NCI-H2227 (cell line): ENCODE data around the gene TUBB3.
"Not testable (repeated sequence)": the region's sequence is repeated elsewhere in the genome, so short reads cannot be mapped to it uniquely, and the experiment has no call there.

Experiments
- DNase-seq: peaks from one replicate; lab custom pipeline; 2025; ENCODE audit not compliant: unreplicated experiment; lab: John Stamatoyannopoulos, UW

TUBB3 gene

GRCh38 chr16:89917773-89918452 is 5.2 kb upstream of the TUBB3 start:
- no peak for DNase-seq

DNA sequence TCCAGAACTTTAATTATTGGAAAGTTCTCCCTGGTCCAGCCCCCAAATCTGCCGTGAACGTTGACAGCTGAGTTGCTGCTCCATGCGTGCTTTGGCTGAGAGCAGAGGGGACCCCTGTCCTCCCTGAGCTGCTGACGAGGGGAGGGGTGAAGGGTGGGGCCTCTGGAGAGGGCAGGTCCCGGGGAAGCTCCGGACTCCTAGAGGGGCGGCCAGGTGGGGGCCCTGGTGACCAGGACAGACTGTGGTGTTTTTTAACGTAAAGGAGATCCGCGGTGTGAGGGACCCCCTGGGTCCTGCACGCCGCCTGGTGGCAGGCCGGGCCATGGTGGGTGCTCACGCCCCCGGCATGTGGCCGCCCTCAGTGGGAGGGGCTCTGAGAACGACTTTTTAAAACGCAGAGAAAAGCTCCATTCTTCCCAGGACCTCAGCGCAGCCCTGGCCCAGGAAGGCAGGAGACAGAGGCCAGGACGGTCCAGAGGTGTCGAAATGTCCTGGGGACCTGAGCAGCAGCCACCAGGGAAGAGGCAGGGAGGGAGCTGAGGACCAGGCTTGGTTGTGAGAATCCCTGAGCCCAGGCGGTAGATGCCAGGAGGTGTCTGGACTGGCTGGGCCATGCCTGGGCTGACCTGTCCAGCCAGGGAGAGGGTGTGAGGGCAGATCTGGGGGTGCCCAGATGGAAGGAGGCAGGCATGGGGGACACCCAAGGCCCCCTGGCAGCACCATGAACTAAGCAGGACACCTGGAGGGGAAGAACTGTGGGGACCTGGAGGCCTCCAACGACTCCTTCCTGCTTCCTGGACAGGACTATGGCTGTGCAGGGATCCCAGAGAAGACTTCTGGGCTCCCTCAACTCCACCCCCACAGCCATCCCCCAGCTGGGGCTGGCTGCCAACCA is 4.4 kb upstream of the TUBB3 start, which contains the start of gene MC1R:
MC1R (plus strand) TSS at position 410 of the 895 bp plus-strand sequence; CDS start at position 807, 397 bp downstream.
- no peak for DNase-seq

GRCh38 chr16:89919535-89920406 is 3.4 kb upstream of the TUBB3 start:
- DNase-seq = no peak

DNA sequence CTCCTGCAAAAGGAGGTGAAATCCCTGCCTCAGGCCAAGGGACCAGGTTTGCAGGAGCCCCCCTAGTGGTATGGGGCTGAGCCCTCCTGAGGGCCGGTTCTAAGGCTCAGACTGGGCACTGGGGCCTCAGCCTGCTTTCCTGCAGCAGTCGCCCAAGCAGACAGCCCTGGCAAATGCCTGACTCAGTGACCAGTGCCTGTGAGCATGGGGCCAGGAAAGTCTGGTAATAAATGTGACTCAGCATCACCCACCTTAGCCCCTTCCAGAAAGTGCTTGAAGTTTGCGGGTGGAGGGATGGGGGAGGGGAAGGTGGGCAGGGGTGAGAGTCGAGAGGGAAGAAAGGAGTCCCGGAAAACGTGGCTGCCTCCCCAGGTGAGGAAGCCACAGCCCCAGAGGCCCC is 2.4 kb upstream of the TUBB3 start:
- no peak for DNase-seq

GRCh38 chr16:89921131-89921701 is 1.9 kb upstream of the TUBB3 start:
- peak; percentile 21 for DNase-seq

GRCh38 chr16:89921702-89922476 is 1.3 kb upstream of the TUBB3 start:
- peak; percentile 71 for DNase-seq

DNA sequence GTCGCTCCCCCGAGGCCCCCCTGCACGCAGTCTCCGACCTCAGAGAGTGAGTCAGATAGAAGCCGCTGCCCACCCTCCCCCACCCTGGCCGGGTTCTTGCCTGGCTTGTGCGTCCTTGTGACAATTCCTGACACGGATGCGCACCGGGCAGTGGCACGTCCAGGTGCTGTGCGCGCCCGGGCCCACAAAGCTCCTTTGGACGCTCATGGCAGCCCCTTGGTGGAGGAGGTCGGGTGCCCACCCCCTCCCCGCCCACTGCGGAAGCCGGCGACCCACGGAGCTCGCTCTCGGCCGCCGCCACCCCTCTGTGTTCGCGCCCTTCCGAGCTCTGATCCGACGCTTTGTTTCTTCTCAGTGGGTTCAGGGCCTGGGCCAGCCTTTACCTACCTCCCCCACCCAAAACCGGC is 662 bp upstream of the TUBB3 start:
- peak; percentile 81 for DNase-seq

- peak; percentile 84 for DNase-seq
These were observed 626 bp downstream of the TUBB3 start for GRCh38 chr16:89923640-89924296.

- peak; percentile 75 for DNase-seq
These were observed 1.3 kb downstream of the TUBB3 start for GRCh38 chr16:89924297-89924924.

DNA sequence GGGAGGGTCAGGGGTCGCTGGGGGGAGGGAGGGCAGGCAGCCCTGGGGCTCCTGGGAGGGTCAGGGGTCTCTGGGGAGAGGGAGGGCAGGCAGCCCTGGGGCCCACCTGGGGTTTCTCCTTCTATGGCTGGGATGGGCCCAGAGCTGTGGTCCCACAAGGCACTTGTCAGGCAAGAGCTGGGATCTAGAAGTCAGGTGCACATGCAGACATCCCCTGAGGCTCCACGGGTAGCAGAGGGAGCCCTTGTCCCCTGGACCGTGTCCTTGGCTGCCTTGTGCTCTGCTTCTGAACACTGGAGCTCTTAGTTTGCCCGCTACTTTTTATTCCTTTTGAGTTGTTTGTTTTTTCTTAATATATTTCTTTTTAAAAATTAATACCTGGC is 1.8 kb downstream of the TUBB3 start:
- DNase-seq = peak; percentile 37

DNA sequence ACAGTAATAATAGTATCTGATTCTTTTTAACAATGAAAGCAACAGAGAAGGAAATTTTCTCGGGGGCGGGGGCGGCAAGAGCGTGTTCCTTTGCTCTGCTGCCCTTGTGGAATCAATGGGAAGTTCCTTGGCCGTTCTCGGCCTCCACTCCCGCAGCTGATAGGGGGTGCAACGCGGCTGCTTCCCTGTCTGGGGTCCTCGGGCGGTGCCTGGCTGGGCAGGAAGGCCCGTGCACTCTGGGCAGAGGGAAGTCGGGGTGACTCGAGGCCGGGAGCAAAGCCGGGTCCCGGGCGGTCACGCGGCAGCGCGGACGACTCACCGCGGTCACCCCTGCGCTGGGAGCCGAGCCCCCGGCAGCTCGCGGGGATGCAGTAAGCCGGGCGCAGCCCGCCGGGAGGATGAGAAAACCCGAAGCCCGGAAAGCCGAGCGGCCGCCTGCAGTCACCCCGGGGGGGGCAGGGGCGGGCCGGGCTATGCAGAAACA is 2.5 kb downstream of the TUBB3 start:
- peak; percentile 44 for DNase-seq

GRCh38 chr16:89931305-89931896 is 8.3 kb downstream of the TUBB3 start:
- DNase-seq = no peak

GRCh38 chr16:89931964-89932363 is 8.8 kb downstream of the TUBB3 start:
- no peak for DNase-seq

DNA sequence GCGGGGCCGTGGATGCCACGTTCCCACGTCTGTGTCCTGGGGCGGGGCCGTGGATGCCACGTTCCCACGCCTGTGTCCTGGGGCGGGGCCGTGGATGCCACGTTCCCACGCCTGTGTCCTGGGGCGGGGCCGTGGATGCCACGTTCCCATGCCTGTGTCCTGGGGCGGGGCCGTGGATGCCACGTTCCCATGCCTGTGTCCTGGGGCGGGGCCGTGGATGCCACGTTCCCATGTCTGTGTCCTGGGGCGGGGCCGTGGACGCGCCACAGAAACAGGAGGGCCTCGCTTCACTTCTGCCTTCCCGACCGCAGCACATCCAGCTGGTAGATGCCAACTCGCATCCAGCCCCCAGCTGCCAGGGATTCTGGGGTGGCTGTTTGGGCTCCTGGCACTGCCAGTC is 10.9 kb downstream of the TUBB3 start:
- DNase-seq = not testable (repeated sequence)

DNA sequence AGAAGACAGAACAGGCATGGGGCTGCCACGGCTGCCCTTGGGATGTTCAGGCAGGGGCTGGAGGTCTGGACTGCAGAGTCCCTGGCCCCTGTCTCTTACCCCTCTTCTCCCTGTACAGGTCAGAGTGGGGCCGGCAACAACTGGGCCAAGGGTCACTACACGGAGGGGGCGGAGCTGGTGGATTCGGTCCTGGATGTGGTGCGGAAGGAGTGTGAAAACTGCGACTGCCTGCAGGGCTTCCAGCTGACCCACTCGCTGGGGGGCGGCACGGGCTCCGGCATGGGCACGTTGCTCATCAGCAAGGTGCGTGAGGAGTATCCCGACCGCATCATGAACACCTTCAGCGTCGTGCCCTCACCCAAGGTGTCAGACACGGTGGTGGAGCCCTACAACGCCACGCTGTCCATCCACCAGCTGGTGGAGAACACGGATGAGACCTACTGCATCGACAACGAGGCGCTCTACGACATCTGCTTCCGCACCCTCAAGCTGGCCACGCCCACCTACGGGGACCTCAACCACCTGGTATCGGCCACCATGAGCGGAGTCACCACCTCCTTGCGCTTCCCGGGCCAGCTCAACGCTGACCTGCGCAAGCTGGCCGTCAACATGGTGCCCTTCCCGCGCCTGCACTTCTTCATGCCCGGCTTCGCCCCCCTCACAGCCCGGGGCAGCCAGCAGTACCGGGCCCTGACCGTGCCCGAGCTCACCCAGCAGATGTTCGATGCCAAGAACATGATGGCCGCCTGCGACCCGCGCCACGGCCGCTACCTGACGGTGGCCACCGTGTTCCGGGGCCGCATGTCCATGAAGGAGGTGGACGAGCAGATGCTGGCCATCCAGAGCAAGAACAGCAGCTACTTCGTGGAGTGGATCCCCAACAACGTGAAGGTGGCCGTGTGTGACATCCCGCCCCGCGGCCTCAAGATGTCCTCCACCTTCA is 11.7 kb downstream of the TUBB3 start:
- no peak for DNase-seq

DNA sequence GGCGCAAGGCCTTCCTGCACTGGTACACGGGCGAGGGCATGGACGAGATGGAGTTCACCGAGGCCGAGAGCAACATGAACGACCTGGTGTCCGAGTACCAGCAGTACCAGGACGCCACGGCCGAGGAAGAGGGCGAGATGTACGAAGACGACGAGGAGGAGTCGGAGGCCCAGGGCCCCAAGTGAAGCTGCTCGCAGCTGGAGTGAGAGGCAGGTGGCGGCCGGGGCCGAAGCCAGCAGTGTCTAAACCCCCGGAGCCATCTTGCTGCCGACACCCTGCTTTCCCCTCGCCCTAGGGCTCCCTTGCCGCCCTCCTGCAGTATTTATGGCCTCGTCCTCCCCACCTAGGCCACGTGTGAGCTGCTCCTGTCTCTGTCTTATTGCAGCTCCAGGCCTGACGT is 12.5 kb downstream of the TUBB3 start:
- not testable (repeated sequence) for DNase-seq

GRCh38 chr16:89936034-89936433 is 12.9 kb downstream of the TUBB3 start:
- DNase-seq = no peak
